NB4 (cell line): ENCODE measurements around the gene SNX18.

Experiments
- CTCF ChIP-seq: IDR thresholded peaks from one replicate; pipeline ENCODE4 v1.5.1; 2012; ENCODE audit warnings: low read depth, low read length
- MYC ChIP-seq: IDR thresholded peaks from 2 replicates; pipeline ENCODE4 v1.6.1; 2011; ENCODE audit warnings: low read depth, low read length

- TF ChIP-seq CTCF (no peak), MYC (no peak)
These were observed 64.4 kb downstream of the SNX18 start for GRCh38 chr5:54581831-54582548.
